Measurements from ENCODE around the gene IL20. TPM values are rescaled to one million over a fixed set of nuclear protein-coding genes. Genes with fewer than 3 reads are reported as not detected.

IL20 gene
- total RNA-seq, 1 donor from 2014 or later, result not detected

- no peaks in the 10 kb centered on the region for H3K36me3 Mint-ChIP-seq
- H3K4me1 Mint-ChIP-seq (ENCODE audit: unreplicated experiment), result peaks cover 1% of the 10 kb centered on the region
- DNase-seq (ENCODE audit: extremely low spot score, unreplicated experiment), result no peak
- H3K9me3 Mint-ChIP-seq, result peaks cover 1% of the 10 kb centered on the region
- no peak overlapping the region for H3K4me3 Mint-ChIP-seq
- H3K27ac Mint-ChIP-seq, result no peak overlapping the region
- TF ChIP-seq, protein P1, sequence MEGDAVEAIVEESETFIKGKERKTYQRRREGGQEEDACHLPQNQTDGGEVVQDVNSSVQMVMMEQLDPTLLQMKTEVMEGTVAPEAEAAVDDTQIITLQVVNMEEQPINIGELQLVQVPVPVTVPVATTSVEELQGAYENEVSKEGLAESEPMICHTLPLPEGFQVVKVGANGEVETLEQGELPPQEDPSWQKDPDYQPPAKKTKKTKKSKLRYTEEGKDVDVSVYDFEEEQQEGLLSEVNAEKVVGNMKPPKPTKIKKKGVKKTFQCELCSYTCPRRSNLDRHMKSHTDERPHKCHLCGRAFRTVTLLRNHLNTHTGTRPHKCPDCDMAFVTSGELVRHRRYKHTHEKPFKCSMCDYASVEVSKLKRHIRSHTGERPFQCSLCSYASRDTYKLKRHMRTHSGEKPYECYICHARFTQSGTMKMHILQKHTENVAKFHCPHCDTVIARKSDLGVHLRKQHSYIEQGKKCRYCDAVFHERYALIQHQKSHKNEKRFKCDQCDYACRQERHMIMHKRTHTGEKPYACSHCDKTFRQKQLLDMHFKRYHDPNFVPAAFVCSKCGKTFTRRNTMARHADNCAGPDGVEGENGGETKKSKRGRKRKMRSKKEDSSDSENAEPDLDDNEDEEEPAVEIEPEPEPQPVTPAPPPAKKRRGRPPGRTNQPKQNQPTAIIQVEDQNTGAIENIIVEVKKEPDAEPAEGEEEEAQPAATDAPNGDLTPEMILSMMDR (conservative IDR thresholded peaks at IDR 0.05), result no peak
- H3K27me3 Mint-ChIP-seq, result peaks cover 73% of the 10 kb centered on the region
These were observed 48.5 kb downstream of the IL20 start for GRCh38 chr1:206913766-206914537.

DNA sequence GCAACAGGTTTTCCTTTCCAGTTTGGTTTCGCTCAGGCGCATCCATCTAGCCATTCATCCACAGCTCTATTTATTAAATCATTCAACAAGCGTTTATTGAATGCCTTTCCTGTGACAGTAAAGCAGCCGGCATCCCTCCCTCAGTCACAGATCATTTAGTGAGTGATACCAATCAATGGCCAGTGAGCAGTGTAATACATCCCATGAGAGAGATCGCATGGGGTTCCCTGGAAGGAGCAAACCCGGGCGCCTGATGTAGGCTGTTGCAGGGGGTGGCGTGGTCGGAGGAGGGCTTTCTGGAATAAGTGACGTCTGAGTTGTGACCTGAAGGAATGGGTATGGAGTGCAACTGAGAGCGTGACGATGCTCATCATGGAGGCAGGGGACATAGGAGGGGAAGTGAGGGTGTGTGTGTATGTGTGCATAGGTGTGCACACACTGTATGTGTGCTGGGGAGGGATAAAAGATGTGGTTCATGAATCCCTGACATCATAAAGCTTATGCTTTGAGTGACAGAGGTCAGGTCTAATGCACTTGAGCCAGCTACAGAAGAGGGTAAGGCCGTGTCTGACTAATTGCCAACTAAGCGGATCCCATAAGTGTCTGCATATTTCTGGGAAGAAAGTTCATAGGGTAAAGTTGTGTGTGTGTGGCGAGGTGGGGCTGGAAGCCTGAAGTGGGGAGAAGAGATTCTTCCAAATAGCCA, 49.8 kb downstream of the IL20 start:
- Mint-ChIP-seq H3K27me3 (peaks cover 67% of the 10 kb centered on the region), H3K4me3 (no peak overlapping the region), H3K27ac (no peak overlapping the region), H3K36me3 (no peaks in the 10 kb centered on the region), H3K4me1 (ENCODE audit: unreplicated experiment) (no peaks in the 10 kb centered on the region), H3K9me3 (no peaks in the 10 kb centered on the region)
- TF ChIP-seq, protein P1 (conservative IDR thresholded peaks at IDR 0.05), result no peak
- DNase-seq (ENCODE audit: extremely low spot score, unreplicated experiment), result no peak

- Mint-ChIP-seq H3K4me3 (no peak overlapping the region), H3K4me1 (ENCODE audit: unreplicated experiment) (no peaks in the 10 kb centered on the region), H3K27me3 (peaks cover 57% of the 10 kb centered on the region), H3K9me3 (no peaks in the 10 kb centered on the region), H3K36me3 (no peaks in the 10 kb centered on the region), H3K27ac (no peak overlapping the region)
- TF ChIP-seq, protein P1 (conservative IDR thresholded peaks at IDR 0.05), result no peak
- no peak for DNase-seq (ENCODE audit: extremely low spot score, unreplicated experiment)
These were observed 50.7 kb downstream of the IL20 start for GRCh38 chr1:206916000-206916709.

DNA sequence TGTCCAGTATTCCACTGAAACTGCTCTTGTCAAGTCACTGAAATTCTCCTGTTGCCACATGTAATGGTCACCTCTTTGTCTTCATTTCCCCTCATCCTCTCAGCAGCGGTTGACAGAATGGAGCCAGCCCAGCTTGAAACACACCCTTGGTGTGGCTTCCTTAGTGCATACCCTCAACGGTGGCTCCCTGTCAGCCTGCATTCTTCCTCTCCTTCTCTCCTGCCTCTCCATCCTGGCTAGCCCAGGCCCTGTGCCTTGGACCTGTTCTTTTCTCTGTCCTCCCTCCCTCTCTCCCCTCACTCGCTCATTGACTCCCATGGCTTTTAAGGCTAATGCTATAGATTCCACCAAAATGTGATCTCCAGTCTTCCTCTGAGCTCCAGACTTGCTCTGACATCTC, 52.7 kb downstream of the IL20 start:
- no peaks in the 10 kb centered on the region for H3K9me3 Mint-ChIP-seq
- no peaks in the 10 kb centered on the region for H3K4me1 Mint-ChIP-seq (ENCODE audit: unreplicated experiment)
- TF ChIP-seq, protein P1 (conservative IDR thresholded peaks at IDR 0.05), result no peak
- peaks cover 43% of the 10 kb centered on the region for H3K27me3 Mint-ChIP-seq
- no peak overlapping the region for H3K27ac Mint-ChIP-seq
- no peak overlapping the region for H3K4me3 Mint-ChIP-seq
- no peaks in the 10 kb centered on the region for H3K36me3 Mint-ChIP-seq
- no peak for DNase-seq (ENCODE audit: extremely low spot score, unreplicated experiment)

Other genes starting within 250 kb of the IL20 start
- 1.0 and 7.2 TPM in 2 replicates for gene DYRK3, start 230.1 kb upstream of the IL20 start, total RNA-seq (ENCODE audit: low replicate concordance)
- gene MAPKAPK2, start 180.7 kb upstream of the IL20 start, total RNA-seq (ENCODE audit: low replicate concordance), result 62.3 and 63.1 TPM in 2 replicates
- not detected in 2 replicates for gene IL19, start 94.8 kb upstream of the IL20 start, total RNA-seq (ENCODE audit: low replicate concordance)
- gene IL10, start 93.1 kb upstream of the IL20 start, total RNA-seq (ENCODE audit: low replicate concordance), result not detected in 2 replicates
- gene IL24, start 31.8 kb downstream of the IL20 start, total RNA-seq (ENCODE audit: low replicate concordance), result not detected in 2 replicates
- gene FCMR, start 56.3 kb downstream of the IL20 start, total RNA-seq (ENCODE audit: low replicate concordance), result 0.58 and 0.81 TPM in 2 replicates
- 16.9 and 30.1 TPM in 2 replicates for gene PIGR, start 80.8 kb downstream of the IL20 start, total RNA-seq (ENCODE audit: low replicate concordance)
- gene FCAMR, start 104.8 kb downstream of the IL20 start, total RNA-seq (ENCODE audit: low replicate concordance), result not detected in 2 replicates
- 50.4 and 108 TPM in 2 replicates for gene C1orf116, start 167.1 kb downstream of the IL20 start, total RNA-seq (ENCODE audit: low replicate concordance)
- 12.3 and 15.0 TPM in 2 replicates for gene YOD1, start 185.6 kb downstream of the IL20 start, total RNA-seq (ENCODE audit: low replicate concordance)
- 18.7 and 31.4 TPM in 2 replicates for gene PFKFB2, start 187.7 kb downstream of the IL20 start, total RNA-seq (ENCODE audit: low replicate concordance)
- gene C4BPB, start 223.2 kb downstream of the IL20 start, total RNA-seq (ENCODE audit: low replicate concordance), result 0.36 and 4.4 TPM in 2 replicates
- 0.87 and 6.8 TPM in 2 replicates for gene C4BPA, start 238.6 kb downstream of the IL20 start, total RNA-seq (ENCODE audit: low replicate concordance)